ENCODE measurements around the gene DDX43. TPM values are rescaled to one million over a fixed set of nuclear protein-coding genes. Genes with fewer than 3 reads are reported as not detected.

DDX43 gene
- total and polyA plus RNA-seq, 10 of the 15 experiments (the other 5 are each of a cell fraction or from before 2014, with no cell fraction given), result 0.12 TPM; not detected in 9

DNA sequence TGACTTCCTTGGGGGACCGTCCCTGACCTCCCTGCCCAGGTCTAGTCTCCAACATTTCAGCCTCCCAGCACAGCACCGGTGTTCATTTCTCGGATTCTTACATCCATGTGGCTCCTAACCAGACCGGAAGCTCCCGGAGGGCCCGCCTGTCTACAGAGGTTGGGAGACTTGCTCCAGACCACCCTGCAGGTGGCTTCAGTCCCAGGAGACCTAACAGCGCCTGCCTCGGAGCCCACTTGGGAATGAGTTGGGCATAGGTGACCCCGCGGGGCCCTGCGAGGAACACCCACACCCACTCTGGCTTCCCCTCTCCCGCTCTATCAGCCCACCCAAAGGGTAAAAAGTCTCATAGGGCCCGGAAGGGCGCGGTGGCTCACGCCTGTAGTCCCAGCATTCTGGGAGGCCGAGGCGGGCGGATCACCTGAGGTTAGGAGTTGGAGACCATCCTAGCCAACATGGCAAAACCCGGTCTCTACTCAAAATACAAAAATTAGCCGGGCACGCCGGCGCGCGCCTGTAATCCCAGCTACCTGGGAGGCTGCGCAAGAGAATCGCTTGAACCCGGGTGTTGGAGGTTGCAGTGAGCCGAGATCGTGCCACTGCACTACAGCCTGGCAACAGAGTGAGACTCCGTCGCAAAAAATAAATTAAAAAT is 46.0 kb upstream of the DDX43 start:
- ATAC-seq (no peak), FAIRE-seq (no peak), DNase-seq (ENCODE audit: low read depth, low spot score) (no peak)
- SMC1A ChIA-PET (ENCODE audit: uncharacterized antibody, unreplicated experiment), result interaction anchor here (1.0 kb wide), 1 partner anchor 9 kb away, joined by 3 read pairs; no protein-coding TSS in a partner anchor
- Histone ChIP-seq H3K27ac (ENCODE audit: control insufficient read depth, insufficient read depth) (no peak overlapping the region), H3K9ac (ENCODE audit: control insufficient read depth, insufficient read depth, low read length) (no peak overlapping the region), H4K20me1 (ENCODE audit: control insufficient read depth, insufficient read depth) (no peaks in the 10 kb centered on the region), H3K4me3 (no peak overlapping the region), H2AFZ (ENCODE audit: control insufficient read depth, low read depth, low read length) (no peak overlapping the region), H3K36me3 (ENCODE audit: control insufficient read depth in 2 of 2, insufficient read depth in 2 of 2, low read length in 1 of 2) (no peaks in the 10 kb centered on the region), H3K4me1 (ENCODE audit: control insufficient read depth, insufficient read depth, low read length) (no peaks in the 10 kb centered on the region), H3K79me2 (ENCODE audit: control insufficient read depth, insufficient read depth, low read length) (no peaks in the 10 kb centered on the region), H3K4me2 (ENCODE audit: control insufficient read depth, insufficient read depth) (no peak overlapping the region), H3K9me3 (replicated peaks; ENCODE audit: control insufficient read depth, insufficient read depth, low read length) (no peaks in the 10 kb centered on the region), H3K27me3 (replicated peaks in 1 of 2; ENCODE audit: control insufficient read depth in 2 of 2, insufficient read depth in 2 of 2, low read length in 1 of 2) (peaks cover 0 to 2% of the 10 kb centered on the region in 2 experiments; a peak in 2 of 4 replicates)
- 72% methylated on average over 33 of the region's 33 CpGs for WGBS (ENCODE audit: insufficient coverage, insufficient replicate concordance, low lambda C conversion rate, missing lambda C conversion rate)
- RAD21 ChIA-PET (ENCODE audit: unreplicated experiment), result no interaction called here
- POLR2A ChIA-PET, result no interaction called here
- in situ Hi-C loops (cut with MboI), result no loop called here
- CTCF ChIA-PET, result no interaction called here
- intact Hi-C loops (cut with micrococcal nuclease; ENCODE audit: unreplicated experiment), result no loop called here
- no TSS peak for BruUV-seq (replicated peaks)
- TF ChIP-seq NFYA (IDR thresholded peaks at IDR 0.05; ENCODE audit: borderline replicate concordance, low read depth, low read length) (no peak), ZZZ3 (IDR thresholded peaks at IDR 0.05; ENCODE audit: control insufficient read depth, insufficient read length, low read depth) (no peak), RBBP5 (conservative IDR thresholded peaks at IDR 0.05) (no peak), TCF3 (IDR thresholded peaks at IDR 0.05; ENCODE audit: borderline replicate concordance, insufficient read depth, low read depth, low read length) (no peak)
- TF ChIP-seq, protein P1, sequence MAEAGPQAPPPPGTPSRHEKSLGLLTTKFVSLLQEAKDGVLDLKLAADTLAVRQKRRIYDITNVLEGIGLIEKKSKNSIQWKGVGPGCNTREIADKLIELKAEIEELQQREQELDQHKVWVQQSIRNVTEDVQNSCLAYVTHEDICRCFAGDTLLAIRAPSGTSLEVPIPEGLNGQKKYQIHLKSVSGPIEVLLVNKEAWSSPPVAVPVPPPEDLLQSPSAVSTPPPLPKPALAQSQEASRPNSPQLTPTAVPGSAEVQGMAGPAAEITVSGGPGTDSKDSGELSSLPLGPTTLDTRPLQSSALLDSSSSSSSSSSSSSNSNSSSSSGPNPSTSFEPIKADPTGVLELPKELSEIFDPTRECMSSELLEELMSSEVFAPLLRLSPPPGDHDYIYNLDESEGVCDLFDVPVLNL (IDR thresholded peaks at IDR 0.05; ENCODE audit: low read depth, low read length), result no peak

DNA sequence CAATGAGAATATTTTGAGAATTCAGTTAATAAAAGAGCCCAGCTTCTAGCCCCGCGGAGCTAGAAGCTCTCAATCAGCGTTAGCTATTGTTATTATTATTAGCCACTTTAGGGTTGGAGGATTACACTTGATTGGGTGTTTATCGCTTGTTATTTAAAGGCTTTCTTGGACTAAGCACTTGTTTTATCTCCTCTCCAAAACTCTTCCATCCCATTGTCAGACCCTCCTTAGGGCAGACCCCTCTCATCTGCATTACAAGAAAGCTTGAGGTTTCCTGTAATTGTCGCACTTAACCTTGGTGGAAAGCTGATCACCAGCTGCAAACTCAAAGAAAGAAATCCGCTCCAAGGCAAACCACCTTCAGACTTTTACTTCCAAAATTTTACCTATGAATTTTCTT is 45.3 kb upstream of the DDX43 start:
- POLR2A ChIA-PET, result interaction anchor here (0.7 kb wide), 1 partner anchor 105 kb away, joined by 3 read pairs; no protein-coding TSS in a partner anchor
- H3K27ac ChIP-seq (ENCODE audit: control insufficient read depth, insufficient read depth), result no peak overlapping the region
- no peaks in the 10 kb centered on the region for H3K4me1 ChIP-seq (ENCODE audit: control insufficient read depth, insufficient read depth, low read length)
- no peak overlapping the region for H2AFZ ChIP-seq (ENCODE audit: control insufficient read depth, low read depth, low read length)
- no peak for FAIRE-seq
- RAD21 ChIA-PET (ENCODE audit: unreplicated experiment), result interaction anchor here (1.8 kb wide), 1 partner anchor 303 kb away, joined by 3 read pairs; no protein-coding TSS in a partner anchor
- H4K20me1 ChIP-seq (ENCODE audit: control insufficient read depth, insufficient read depth), result no peaks in the 10 kb centered on the region
- H3K36me3 ChIP-seq (ENCODE audit: control insufficient read depth in 2 of 2, insufficient read depth in 2 of 2, low read length in 1 of 2), result no peaks in the 10 kb centered on the region
- SMC1A ChIA-PET (ENCODE audit: uncharacterized antibody, unreplicated experiment), result interaction anchor here (1.0 kb wide), 1 partner anchor 8 kb away, joined by 3 read pairs; no protein-coding TSS in a partner anchor
- in situ Hi-C loops (cut with MboI) (no loop called here), intact Hi-C loops (cut with micrococcal nuclease; ENCODE audit: unreplicated experiment) (no loop called here)
- no peak overlapping the region for H3K4me3 ChIP-seq
- no peak for ATAC-seq
- WGBS (ENCODE audit: insufficient coverage, insufficient replicate concordance, low lambda C conversion rate, missing lambda C conversion rate), result 37% methylated on average over 6 of the region's 6 CpGs
- H3K79me2 ChIP-seq (ENCODE audit: control insufficient read depth, insufficient read depth, low read length), result no peaks in the 10 kb centered on the region
- H3K4me2 ChIP-seq (ENCODE audit: control insufficient read depth, insufficient read depth), result no peak overlapping the region
- no peaks in the 10 kb centered on the region for H3K9me3 ChIP-seq (replicated peaks; ENCODE audit: control insufficient read depth, insufficient read depth, low read length)
- H3K27me3 ChIP-seq (replicated peaks in 1 of 2; ENCODE audit: control insufficient read depth in 2 of 2, insufficient read depth in 2 of 2, low read length in 1 of 2), result peaks cover 0 to 2% of the 10 kb centered on the region in 2 experiments; a peak in 2 of 4 replicates
- CTCF ChIA-PET, result no interaction called here
- H3K9ac ChIP-seq (ENCODE audit: control insufficient read depth, insufficient read depth, low read length), result no peak overlapping the region
- no peak for DNase-seq (ENCODE audit: low read depth, low spot score)
- BruUV-seq (replicated peaks), result no TSS peak
- TF ChIP-seq CREB1 (IDR thresholded peaks at IDR 0.05; ENCODE audit: low read depth) (no peak), SMAD5 (IDR thresholded peaks at IDR 0.05; ENCODE audit: low read depth) (no peak), CBFB (IDR thresholded peaks at IDR 0.05; ENCODE audit: low read depth) (no peak), GABPA (IDR thresholded peaks at IDR 0.05; ENCODE audit: low read depth) (no peak), CBX3 (IDR thresholded peaks at IDR 0.05; ENCODE audit: borderline replicate concordance, low read depth) (no peak), SMAD1 (IDR thresholded peaks at IDR 0.05; ENCODE audit: low read depth, partially characterized antibody) (no peak)
- TF ChIP-seq, protein P2, sequence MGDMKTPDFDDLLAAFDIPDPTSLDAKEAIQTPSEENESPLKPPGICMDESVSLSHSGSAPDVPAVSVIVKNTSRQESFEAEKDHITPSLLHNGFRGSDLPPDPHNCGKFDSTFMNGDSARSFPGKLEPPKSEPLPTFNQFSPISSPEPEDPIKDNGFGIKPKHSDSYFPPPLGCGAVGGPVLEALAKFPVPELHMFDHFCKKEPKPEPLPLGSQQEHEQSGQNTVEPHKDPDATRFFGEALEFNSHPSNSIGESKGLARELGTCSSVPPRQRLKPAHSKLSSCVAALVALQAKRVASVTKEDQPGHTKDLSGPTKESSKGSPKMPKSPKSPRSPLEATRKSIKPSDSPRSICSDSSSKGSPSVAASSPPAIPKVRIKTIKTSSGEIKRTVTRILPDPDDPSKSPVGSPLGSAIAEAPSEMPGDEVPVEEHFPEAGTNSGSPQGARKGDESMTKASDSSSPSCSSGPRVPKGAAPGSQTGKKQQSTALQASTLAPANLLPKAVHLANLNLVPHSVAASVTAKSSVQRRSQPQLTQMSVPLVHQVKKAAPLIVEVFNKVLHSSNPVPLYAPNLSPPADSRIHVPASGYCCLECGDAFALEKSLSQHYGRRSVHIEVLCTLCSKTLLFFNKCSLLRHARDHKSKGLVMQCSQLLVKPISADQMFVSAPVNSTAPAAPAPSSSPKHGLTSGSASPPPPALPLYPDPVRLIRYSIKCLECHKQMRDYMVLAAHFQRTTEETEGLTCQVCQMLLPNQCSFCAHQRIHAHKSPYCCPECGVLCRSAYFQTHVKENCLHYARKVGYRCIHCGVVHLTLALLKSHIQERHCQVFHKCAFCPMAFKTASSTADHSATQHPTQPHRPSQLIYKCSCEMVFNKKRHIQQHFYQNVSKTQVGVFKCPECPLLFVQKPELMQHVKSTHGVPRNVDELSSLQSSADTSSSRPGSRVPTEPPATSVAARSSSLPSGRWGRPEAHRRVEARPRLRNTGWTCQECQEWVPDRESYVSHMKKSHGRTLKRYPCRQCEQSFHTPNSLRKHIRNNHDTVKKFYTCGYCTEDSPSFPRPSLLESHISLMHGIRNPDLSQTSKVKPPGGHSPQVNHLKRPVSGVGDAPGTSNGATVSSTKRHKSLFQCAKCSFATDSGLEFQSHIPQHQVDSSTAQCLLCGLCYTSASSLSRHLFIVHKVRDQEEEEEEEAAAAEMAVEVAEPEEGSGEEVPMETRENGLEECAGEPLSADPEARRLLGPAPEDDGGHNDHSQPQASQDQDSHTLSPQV (IDR thresholded peaks at IDR 0.05), result no peak
